H1 (cell line): ENCODE measurements around the gene ATP6V1F. TPM values are rescaled to one million over a fixed set of nuclear protein-coding genes. Genes with fewer than 3 reads are reported as not detected.

Experiments
- CTCF ChIA-PET: fragments of 300-600 bp; sonication (Branson Sonifier 250); formaldehyde crosslinking; loops from one replicate; lab custom pipeline; 2021; ENCODE audit not compliant: partially characterized antibody; lab: Charles Lee
- POLR2A ChIA-PET: fragments of 300-600 bp; sonication (Branson Sonifier 250); formaldehyde crosslinking; loops from one replicate; lab custom pipeline; 2021; ENCODE audit warnings: inconsistent platforms; ENCODE audit not compliant: partially characterized antibody; lab: Charles Lee
- DNase-seq, 2 experiments: peaks; one replicate each; pipeline versions ENCODE4 v3.0.0 to v3.0.0-alpha.2; 2010 to 2022; ENCODE audit warnings: low spot score in 2 of 2, low read depth in 1 of 2, mixed read lengths in 1 of 2
- FAIRE-seq: peaks from 2 replicates; lab custom pipeline; 2011; peaks lifted over from hg19 to GRCh38; lab: Jason Lieb, UNC
- H2AFZ ChIP-seq: 2 replicates; pipeline ENCODE4 v1.8.1; 2012; ENCODE audit warnings: low read length, inconsistent platforms
- H2AK5ac ChIP-seq: 2 replicates; pipeline ENCODE4 v1.6.1; 2013; ENCODE audit warnings: low read depth, low read length
- H2BK120ac ChIP-seq: replicated peaks from 2 replicates; pipeline ENCODE3; 2013; ENCODE audit warnings: low read depth, low read length, inconsistent platforms
- H2BK12ac ChIP-seq: 2 replicates; pipeline ENCODE4 v1.6.1; 2013; ENCODE audit warnings: low read depth, low read length
- H2BK15ac ChIP-seq: 2 replicates; pipeline ENCODE4 v1.6.1; 2013; ENCODE audit warnings: low read length
- H2BK20ac ChIP-seq: 2 replicates; pipeline ENCODE4 v1.6.1; 2013; ENCODE audit warnings: low read length
- H2BK5ac ChIP-seq: 2 replicates; pipeline ENCODE4 v1.6.1; 2013; ENCODE audit warnings: low read depth, low read length
- H3K14ac ChIP-seq: 2 replicates; pipeline ENCODE4 v1.6.1; 2013; ENCODE audit warnings: inconsistent platforms; ENCODE audit not compliant: insufficient read length
- H3K18ac ChIP-seq: 2 replicates; pipeline ENCODE4 v1.6.1; 2013; ENCODE audit warnings: low read length; ENCODE audit errors: extremely low read depth
- H3K23ac ChIP-seq: 2 replicates; pipeline ENCODE4 v1.6.1; 2013; ENCODE audit warnings: inconsistent platforms; ENCODE audit not compliant: insufficient read length
- H3K23me2 ChIP-seq: 2 replicates; pipeline ENCODE4 v1.6.1; 2013; ENCODE audit warnings: low read depth, low read length
- H3K27ac ChIP-seq: 2 replicates; pipeline ENCODE4 v1.6.1; 2011; ENCODE audit warnings: low read depth, low read length, inconsistent platforms
- H3K27me3 ChIP-seq, 4 experiments: replicated peaks in 1 of 4; 1 replicate in 1 of 4; 2 replicates in 3 of 4; pipeline versions ENCODE4 v1.6.1 to v1.8.1; 2011 to 2013; ENCODE audit warnings: low read length in 3 of 4, mild to moderate bottlenecking in 3 of 4, inconsistent platforms in 2 of 4, mixed read lengths in 2 of 4, moderate library complexity in 1 of 4; ENCODE audit not compliant: control insufficient read depth in 3 of 4, insufficient read depth in 3 of 4; ENCODE audit errors: extremely low read depth in 1 of 4
- H3K36me3 ChIP-seq, 4 experiments: 2 replicates each; pipeline versions ENCODE4 v1.6.1 to v1.8.1; 2011 to 2013; ENCODE audit warnings: mild to moderate bottlenecking in 4 of 4, low read length in 3 of 4, moderate library complexity in 2 of 4, control low read depth in 1 of 4, inconsistent platforms in 1 of 4; ENCODE audit not compliant: insufficient read depth in 4 of 4, control insufficient read depth in 2 of 4
- H3K4ac ChIP-seq: replicated peaks from 2 replicates; pipeline ENCODE3; 2013; ENCODE audit warnings: low read length, low read depth, mixed read lengths, inconsistent platforms; ENCODE audit not compliant: insufficient read length
- H3K4me1 ChIP-seq, 4 experiments: replicated peaks in 1 of 4; 1 replicate in 1 of 4; 2 replicates in 3 of 4; pipeline versions ENCODE4 v1.6.1 to v1.8.1; 2011 to 2013; ENCODE audit warnings: low read length in 3 of 4, inconsistent platforms in 2 of 4, mixed read lengths in 1 of 4; ENCODE audit not compliant: insufficient read depth in 4 of 4, control insufficient read depth in 3 of 4
- H3K4me2 ChIP-seq, 2 experiments: 2 replicates each; pipeline versions ENCODE4 v1.6.1 to v1.8.1; 2011 to 2013; ENCODE audit warnings: low read depth in 2 of 2, low read length in 2 of 2, control low read depth in 1 of 2, inconsistent platforms in 1 of 2, mild to moderate bottlenecking in 1 of 2; ENCODE audit not compliant: insufficient read depth in 1 of 2
- H3K4me3 ChIP-seq, 4 experiments: fragments of 200-600, 300-600 bp in 1 of 4; sonication (generic), shearing (Covaris generic), sonication (Bioruptor Twin) in 1 of 4; 2 replicates each; pipeline versions ENCODE4 v1.5.1 to v1.8.1; 2011 to 2016; ENCODE audit warnings: low read length in 4 of 4, low read depth in 3 of 4, control low read depth in 2 of 4, inconsistent platforms in 2 of 4, mild to moderate bottlenecking in 2 of 4, mixed read lengths in 1 of 4, moderate library complexity in 1 of 4; ENCODE audit not compliant: insufficient read depth in 2 of 4; ENCODE audit errors: extremely low read depth in 1 of 4
- H3K56ac ChIP-seq: replicated peaks from 2 replicates; pipeline ENCODE3; 2013; ENCODE audit warnings: low read depth, mild to moderate bottlenecking, mixed read lengths, low read length, inconsistent platforms; ENCODE audit not compliant: insufficient read length
- H3K79me1 ChIP-seq: 2 replicates; pipeline ENCODE4 v1.6.1; 2013; ENCODE audit warnings: low read depth, low read length, control low read depth
- H3K79me2 ChIP-seq, 2 experiments: 2 replicates each; pipeline versions ENCODE4 v1.6.1 to v1.8.1; 2012 to 2013; ENCODE audit warnings: low read length in 2 of 2, mild to moderate bottlenecking in 2 of 2, inconsistent platforms in 1 of 2; ENCODE audit not compliant: insufficient read depth in 2 of 2, control insufficient read depth in 1 of 2
- H3K9ac ChIP-seq, 4 experiments: replicated peaks in 1 of 4; 1 replicate in 1 of 4; 2 replicates in 3 of 4; pipeline versions ENCODE4 v1.6.1 to v1.8.1; 2011 to 2013; ENCODE audit warnings: low read depth in 3 of 4, low read length in 3 of 4, control low read depth in 2 of 4, mild to moderate bottlenecking in 2 of 4, moderate library complexity in 2 of 4, inconsistent platforms in 1 of 4; ENCODE audit errors: extremely low read depth in 1 of 4
- H3K9me3 ChIP-seq, 2 experiments: 2 replicates each; pipeline versions ENCODE4 v1.6.1 to v1.8.1; 2012 to 2013; ENCODE audit warnings: mild to moderate bottlenecking in 2 of 2, moderate library complexity in 2 of 2, control low read depth in 1 of 2, inconsistent platforms in 1 of 2, low read depth in 1 of 2, low read length in 1 of 2, mixed read lengths in 1 of 2; ENCODE audit not compliant: insufficient read depth in 2 of 2
- H4K20me1 ChIP-seq, 2 experiments: replicated peaks in 1 of 2; 2 replicates each; pipeline versions ENCODE3 to v1.8.1; 2011 to 2013; ENCODE audit warnings: inconsistent platforms in 2 of 2, low read length in 2 of 2, mild to moderate bottlenecking in 1 of 2; ENCODE audit not compliant: insufficient read depth in 2 of 2, control insufficient read depth in 1 of 2
- H4K5ac ChIP-seq: 2 replicates; pipeline ENCODE4 v1.6.1; 2013; ENCODE audit warnings: low read length, low read depth, mixed read lengths, inconsistent platforms; ENCODE audit not compliant: insufficient read length
- H4K8ac ChIP-seq: 2 replicates; pipeline ENCODE4 v1.8.0; 2013; ENCODE audit warnings: mild to moderate bottlenecking, moderate library complexity, low read length, inconsistent platforms; ENCODE audit not compliant: insufficient read depth; ENCODE audit errors: extremely low read depth
- H4K91ac ChIP-seq: replicated peaks from 2 replicates; pipeline ENCODE3; 2013; ENCODE audit warnings: low read length, mixed read lengths, inconsistent platforms; ENCODE audit not compliant: insufficient read length
- BCL11A ChIP-seq, 2 experiments: IDR thresholded peaks; one replicate each; pipeline ENCODE4 v1.6.1; 2011; ENCODE audit warnings: low read depth in 2 of 2, low read length in 2 of 2, mild to moderate bottlenecking in 2 of 2
- BRCA1 ChIP-seq: IDR thresholded peaks from 2 replicates; pipeline ENCODE4 v1.6.1; 2012; ENCODE audit warnings: low read depth, low read length, improper control_type of control experiment
- CTBP2 ChIP-seq: IDR thresholded peaks from 2 replicates; pipeline ENCODE4 v1.7.0; 2011; ENCODE audit warnings: borderline replicate concordance, mild to moderate bottlenecking, moderate library complexity, mixed read lengths, low read length; ENCODE audit not compliant: insufficient read depth, insufficient read length
- KDM5A ChIP-seq: fragments of 200-600 bp; IDR thresholded peaks from 2 replicates; pipeline ENCODE4 v1.7.1; 2012; ENCODE audit warnings: mild to moderate bottlenecking, low read length, inconsistent platforms, mixed read lengths
- PHF8 ChIP-seq: fragments of 200-600 bp; sonication (generic); conservative IDR thresholded peaks from 2 replicates; pipeline ENCODE4 v1.7.1; 2012; ENCODE audit warnings: low read depth, mild to moderate bottlenecking, inconsistent platforms, low read length, moderate library complexity
- POLR2A ChIP-seq, 2 experiments: IDR thresholded peaks; 1 replicate in 1 of 2; 2 replicates in 1 of 2; pipeline ENCODE4 v1.6.1; 2011; ENCODE audit warnings: low read depth in 2 of 2, low read length in 2 of 2, mild to moderate bottlenecking in 2 of 2; ENCODE audit errors: control extremely low read depth in 1 of 2
- POLR2AphosphoS5 ChIP-seq: IDR thresholded peaks from 2 replicates; pipeline ENCODE4 v1.6.1; 2011; ENCODE audit warnings: low read depth, low read length
- RFX5 ChIP-seq: IDR thresholded peaks from 2 replicates; pipeline ENCODE4 v1.6.1; 2011; ENCODE audit warnings: low read depth, low read length, improper control_type of control experiment, borderline replicate concordance
- SP4 ChIP-seq: IDR thresholded peaks from 2 replicates; pipeline ENCODE4 v1.6.1; 2012; ENCODE audit warnings: low read length, inconsistent platforms
- SRF ChIP-seq: IDR thresholded peaks from 2 replicates; pipeline ENCODE4 v1.6.1; 2011; ENCODE audit warnings: mild to moderate bottlenecking, low read depth, low read length, moderate library complexity
- TAF7 ChIP-seq: optimal IDR thresholded peaks from 2 replicates; pipeline ENCODE3; 2011; ENCODE audit warnings: low read depth, mild to moderate bottlenecking, inconsistent platforms, low read length, moderate library complexity, borderline replicate concordance
- TEAD4 ChIP-seq: IDR thresholded peaks from 2 replicates; pipeline ENCODE4 v1.6.1; 2012; ENCODE audit warnings: low read depth, low read length, inconsistent platforms, mixed read lengths
- WGBS, 2 experiments: shearing (Covaris generic) in 1 of 2; methylation state at CpG; one replicate each; pipeline versions ENCODE4 v1.1.6 to v1.1.7; 2013 to 2015; ENCODE audit warnings: low lambda C conversion rate in 2 of 2, mixed read lengths in 2 of 2, inconsistent platforms in 1 of 2, low coverage in 1 of 2, missing lambda C conversion rate in 1 of 2; ENCODE audit not compliant: insufficient replicate concordance in 2 of 2, insufficient coverage in 1 of 2, insufficient read length in 1 of 2; ENCODE audit errors: extremely low coverage in 1 of 2, missing lambda C conversion rate in 1 of 2; 5-methylcytosine and 5-hydroxymethylcytosine counted together
- polyA plus RNA-seq, 7 experiments: library from polyadenylated mRNA; depleted of rRNA in 3 of 7; stranded (reverse) in 5 of 7; unstranded in 2 of 7; fragments of >200 nt in 5 of 7; fragments of 200-250 nt in 2 of 7; gene quantifications; 1 replicate in 5 of 7; 2 replicates in 1 of 7; 4 replicates in 1 of 7; pipeline versions ENCODE4 v1.2.1 to v1.2.3, GENCODE V29; 2011 to 2013; ENCODE audit warnings: missing spikeins in 2 of 7, mixed read lengths in 2 of 7
- total RNA-seq: library from RNA; stranded (reverse); fragmentation: NEBNext Ultra II Directional; extraction: Animal tissue kit (Norgen Biotek cat#: 25700); gene quantifications from 2 replicates; pipeline ENCODE4 v1.2.1, GENCODE V29; 2021

The ATP6V1F gene
- total and polyA plus RNA-seq, 2 of the 8 experiments (the other 6 are each of a cell fraction or from before 2014, with no cell fraction given) = 104 to 318 TPM

- WGBS, 2 experiments = 86% methylated on average over 14 of the region's 14 CpGs; no CpG with 5 or more reads in 1 of the 2 experiments
- Histone ChIP-seq H2BK20ac (no peak overlapping the region), H2BK12ac (no peak overlapping the region), H3K79me2 (no peaks in the 10 kb centered on the region), H2BK5ac (no peak overlapping the region), H3K4ac (no peak overlapping the region), H4K91ac (no peak overlapping the region), H3K36me3 (no peaks in the 10 kb centered on the region), H2BK15ac (no peak overlapping the region), H4K5ac (no peak overlapping the region), H3K27ac (no peak overlapping the region), H2AK5ac (no peak overlapping the region), H3K4me1 (peaks cover 0 to 6% (median 4%) of the 10 kb centered on the region in 4 experiments; a peak in 3 of 7 replicates), H3K4me3 (no peak overlapping the region), H3K27me3 (no peaks in the 10 kb centered on the region; a peak in 1 of 7 replicates), H3K4me2 (no peak overlapping the region), H3K18ac (no peak overlapping the region), H4K20me1 (no peaks in the 10 kb centered on the region), H3K14ac (no peak overlapping the region), H3K56ac (no peak overlapping the region), H3K9ac (no peak overlapping the region), H3K23me2 (peaks cover 2% of the 10 kb centered on the region; the same call in 1 of the 2 replicates), H3K79me1 (no peaks in the 10 kb centered on the region), H4K8ac (no peak overlapping the region), H2BK120ac (no peak overlapping the region), H3K9me3 (no peaks in the 10 kb centered on the region), H3K23ac (no peak overlapping the region), H2AFZ (no peak overlapping the region)
- FAIRE-seq = no peak
- DNase-seq = no peak
- POLR2A ChIA-PET = interaction anchor here (1.3 to 3.5 kb wide), 3 partner anchors 10 to 32 kb away, joined by 3 to 22 read pairs (median 4); partner anchors contain the start of genes ATP6V1F and KCP
- CTCF ChIA-PET = interaction anchor here (0.6 to 10.3 kb wide), 19 partner anchors 9 to 211 kb away, joined by 3 to 189 read pairs (median 7); partner anchors contain the start of genes ATP6V1F, CCDC136 and GARIN1A
- TF ChIP-seq SRF (no peak), POLR2AphosphoS5 (no peak), TEAD4 (no peak), CTBP2 (no peak), BRCA1 (no peak), TAF7 (no peak), SP4 (no peak), KDM5A (no peak), RFX5 (no peak), BCL11A (IDR thresholded peaks at IDR 0.05; ENCODE audit: low read depth in 2 of 2, low read length in 2 of 2) (no peak), PHF8 (no peak), POLR2A (IDR thresholded peaks at IDR 0.05; ENCODE audit: control extremely low read depth in 1 of 2, low read depth in 2 of 2, low read length in 2 of 2) (no peak)
Measured at GRCh38 chr7:128878226-128879105, 15.8 kb downstream of the ATP6V1F start.
